DOHH2 (cell line): ENCODE measurements around the gene TIMM23.

ENCODE experiments used
- CTCF ChIP-seq: fragments of 200-600 bp; sonication (generic); IDR thresholded peaks from one replicate; pipeline ENCODE4 v1.5.1; 2014; ENCODE audit warnings: antibody characterized with exemption, mild to moderate bottlenecking, low read depth, low read length; ENCODE audit not compliant: poor library complexity, severe bottlenecking
- EZH2phosphoT487 ChIP-seq: fragments of 200-600 bp; sonication (generic); IDR thresholded peaks from 2 replicates; pipeline ENCODE4 v1.6.1; 2017; ENCODE audit warnings: borderline replicate concordance, mild to moderate bottlenecking, antibody characterized with exemption, low read length, moderate library complexity, mixed read lengths

- TF ChIP-seq CTCF (no peak), EZH2phosphoT487 (no peak)
Measured at GRCh38 chr10:46033602-46034011, 61.3 kb downstream of the TIMM23 start.
